RKO (cell line): ENCODE data around the gene GALR3.
"Not testable (repeated sequence)": the region's sequence is repeated elsewhere in the genome, so short reads cannot be mapped to it uniquely, and the experiment has no call there.

Source experiments
- DNase-seq: peaks from one replicate; pipeline ENCODE4 v3.0.0-alpha.2; 2016; ENCODE audit warnings: low spot score

Gene GALR3

GRCh38 chr22:37823134-37823985 lies at the start of gene GALR3:
TSS of gene GALR3 (plus strand) at chr22:37823382. CDS start at chr22:37823407, 25 bp downstream.
- no peak for DNase-seq

GRCh38 chr22:37774728-37775127 lies 48.5 kb upstream of the GALR3 start:
- DNase-seq = no peak

- peak; percentile 37 for DNase-seq
Measured at GRCh38 chr22:37775785-37776638, 47.2 kb upstream of the GALR3 start.

GRCh38 chr22:37776639-37777005 lies 46.6 kb upstream of the GALR3 start:
- DNase-seq = no peak

GRCh38 chr22:37777122-37777687 lies 46.0 kb upstream of the GALR3 start:
- DNase-seq = no peak

GRCh38 chr22:37778370-37779009 lies 44.7 kb upstream of the GALR3 start:
- DNase-seq = no peak

- DNase-seq = no peak
Measured at GRCh38 chr22:37781434-37782059, 41.6 kb upstream of the GALR3 start.

- DNase-seq = no peak
Measured at GRCh38 chr22:37782340-37783168, 40.6 kb upstream of the GALR3 start.

- no peak for DNase-seq
Measured at GRCh38 chr22:37784829-37785495, 38.2 kb upstream of the GALR3 start.

GRCh38 chr22:37790234-37790633 lies 32.9 kb upstream of the GALR3 start:
- DNase-seq = no peak

- no peak for DNase-seq
Measured at GRCh38 chr22:37792494-37792893, 30.7 kb upstream of the GALR3 start.

- DNase-seq = no peak
Measured at GRCh38 chr22:37794376-37794775, 28.8 kb upstream of the GALR3 start.

- no peak for DNase-seq
Measured at GRCh38 chr22:37796079-37796478, 27.1 kb upstream of the GALR3 start.

GRCh38 chr22:37797259-37797658 lies 25.9 kb upstream of the GALR3 start:
- not testable (repeated sequence) for DNase-seq

- no peak for DNase-seq
Measured at GRCh38 chr22:37797874-37798500, 25.2 kb upstream of the GALR3 start.

GRCh38 chr22:37799979-37800378 lies 23.2 kb upstream of the GALR3 start:
- not testable (repeated sequence) for DNase-seq

- DNase-seq = no peak
Measured at GRCh38 chr22:37801946-37802309, 21.3 kb upstream of the GALR3 start.

- DNase-seq = no peak
Measured at GRCh38 chr22:37802310-37803194, 20.6 kb upstream of the GALR3 start.

GRCh38 chr22:37803195-37803638 lies 20.0 kb upstream of the GALR3 start:
- DNase-seq = no peak
